GM13977 (cell line): ENCODE results near the gene ZFHX3.

Experiments
- DNase-seq: peaks from one replicate; pipeline ENCODE4 v3.0.0; 2012; ENCODE audit warnings: low spot score
- in situ Hi-C: fragments of 300-500 bp; cut with MboI; formaldehyde crosslinking; loops from one replicate; pipeline ENCODE4 v1.12.0; 2022; ENCODE audit warnings: low sequenced_read_pairs, low pct_unique_long_range_greater_than_20kb, mixed read lengths, inconsistent platforms; ENCODE audit not compliant: unreplicated experiment
- TF ChIP-seq, protein P1 (sequence below): IDR thresholded peaks from 2 replicates; pipeline ENCODE4 v1.5.1; 2012; ENCODE audit warnings: mild to moderate bottlenecking, control low read depth; ENCODE audit not compliant: insufficient read depth; ENCODE audit errors: extremely low read depth, missing control alignments

Gene ZFHX3

DNA sequence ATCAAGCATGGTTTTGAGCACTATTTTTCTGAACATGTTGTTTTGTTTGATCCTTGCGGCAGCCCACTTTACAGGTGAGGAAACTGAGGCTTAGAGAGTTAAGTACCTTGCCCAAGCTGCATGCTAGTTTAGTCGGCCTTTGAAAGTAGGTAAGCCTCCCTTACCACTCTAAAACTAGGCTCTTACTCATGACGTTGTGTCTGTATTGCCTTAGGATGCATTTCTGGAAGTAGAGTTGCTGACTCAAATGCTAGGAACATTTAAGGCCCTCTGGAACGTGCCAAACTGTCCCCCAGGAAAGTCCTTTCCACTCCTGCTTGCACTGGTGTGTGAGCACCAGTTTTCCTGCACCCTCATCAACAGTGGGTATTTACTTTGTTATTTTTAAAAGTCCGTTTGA, 76.6 kb downstream of the ZFHX3 start:
- no peak for DNase-seq
- TF ChIP-seq, protein P1, sequence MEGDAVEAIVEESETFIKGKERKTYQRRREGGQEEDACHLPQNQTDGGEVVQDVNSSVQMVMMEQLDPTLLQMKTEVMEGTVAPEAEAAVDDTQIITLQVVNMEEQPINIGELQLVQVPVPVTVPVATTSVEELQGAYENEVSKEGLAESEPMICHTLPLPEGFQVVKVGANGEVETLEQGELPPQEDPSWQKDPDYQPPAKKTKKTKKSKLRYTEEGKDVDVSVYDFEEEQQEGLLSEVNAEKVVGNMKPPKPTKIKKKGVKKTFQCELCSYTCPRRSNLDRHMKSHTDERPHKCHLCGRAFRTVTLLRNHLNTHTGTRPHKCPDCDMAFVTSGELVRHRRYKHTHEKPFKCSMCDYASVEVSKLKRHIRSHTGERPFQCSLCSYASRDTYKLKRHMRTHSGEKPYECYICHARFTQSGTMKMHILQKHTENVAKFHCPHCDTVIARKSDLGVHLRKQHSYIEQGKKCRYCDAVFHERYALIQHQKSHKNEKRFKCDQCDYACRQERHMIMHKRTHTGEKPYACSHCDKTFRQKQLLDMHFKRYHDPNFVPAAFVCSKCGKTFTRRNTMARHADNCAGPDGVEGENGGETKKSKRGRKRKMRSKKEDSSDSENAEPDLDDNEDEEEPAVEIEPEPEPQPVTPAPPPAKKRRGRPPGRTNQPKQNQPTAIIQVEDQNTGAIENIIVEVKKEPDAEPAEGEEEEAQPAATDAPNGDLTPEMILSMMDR, result no peak
- in situ Hi-C loops, result no loop called here

DNA sequence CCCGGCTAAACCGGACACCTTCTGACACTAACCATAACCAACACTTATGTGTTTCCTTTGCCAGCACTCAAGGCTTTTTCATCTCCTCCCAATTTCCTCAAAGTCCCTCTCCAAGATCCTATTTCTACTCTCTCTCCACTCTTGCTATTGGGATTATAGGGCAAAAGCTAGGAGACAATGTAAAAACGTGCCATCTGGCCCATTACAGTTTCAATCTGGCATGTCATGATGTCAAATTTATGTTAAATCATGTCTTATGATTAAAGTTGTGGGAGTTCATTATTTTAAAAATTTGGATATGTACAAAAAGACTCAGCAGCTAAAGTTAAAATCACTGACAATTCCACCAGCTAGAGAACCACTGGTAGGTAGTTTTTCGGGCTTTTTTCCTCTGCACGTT, 77.3 kb downstream of the ZFHX3 start:
- TF ChIP-seq, protein P1, result no peak
- DNase-seq, result no peak
- in situ Hi-C loops, result no loop called here

DNA sequence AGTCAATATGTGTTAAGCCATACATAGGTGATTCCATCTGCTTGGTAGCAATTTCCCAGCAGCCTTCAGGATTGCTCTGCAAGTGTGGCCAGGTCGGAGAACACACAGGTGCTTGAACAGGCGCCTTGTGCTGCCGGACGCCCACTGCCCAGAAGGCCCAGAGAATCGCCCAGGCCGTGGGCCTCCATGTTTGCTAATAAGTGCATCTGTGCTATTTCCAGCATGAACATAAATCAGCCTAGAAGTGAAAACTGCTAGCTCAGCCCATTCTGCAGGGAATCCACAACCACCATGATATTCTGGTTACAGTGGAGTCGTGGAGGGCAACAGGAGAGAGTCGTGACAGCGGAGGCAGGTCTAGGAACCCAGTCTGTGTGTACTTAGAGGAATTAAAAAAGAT, 78.1 kb downstream of the ZFHX3 start:
- no peak for DNase-seq
- in situ Hi-C loops, result no loop called here

DNA sequence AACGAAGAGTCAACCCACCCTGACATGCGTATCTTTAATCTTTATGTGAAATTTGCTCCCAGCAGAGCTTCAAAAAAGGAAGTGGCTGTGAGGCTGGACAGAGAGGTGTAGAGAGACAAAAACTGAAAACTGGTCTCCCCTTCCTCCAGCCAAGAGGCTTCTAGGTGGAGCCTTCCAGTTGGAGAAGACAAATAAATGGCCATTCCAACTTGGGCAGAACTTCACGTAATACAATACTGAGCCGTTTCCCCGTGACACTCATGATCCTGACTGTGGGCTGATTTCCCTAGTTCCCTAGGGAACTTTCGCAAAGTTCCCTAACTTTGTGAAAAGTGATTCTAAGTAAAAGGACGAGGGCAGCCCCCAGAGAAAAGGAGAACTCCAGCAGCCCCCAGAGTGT, 78.8 kb downstream of the ZFHX3 start:
- in situ Hi-C loops, result no loop called here
- TF ChIP-seq, protein P1, result no peak
- no peak for DNase-seq

More for the DNA sequence above, 78.1 kb downstream of the ZFHX3 start:
- TF ChIP-seq, protein P1, result no peak

DNA sequence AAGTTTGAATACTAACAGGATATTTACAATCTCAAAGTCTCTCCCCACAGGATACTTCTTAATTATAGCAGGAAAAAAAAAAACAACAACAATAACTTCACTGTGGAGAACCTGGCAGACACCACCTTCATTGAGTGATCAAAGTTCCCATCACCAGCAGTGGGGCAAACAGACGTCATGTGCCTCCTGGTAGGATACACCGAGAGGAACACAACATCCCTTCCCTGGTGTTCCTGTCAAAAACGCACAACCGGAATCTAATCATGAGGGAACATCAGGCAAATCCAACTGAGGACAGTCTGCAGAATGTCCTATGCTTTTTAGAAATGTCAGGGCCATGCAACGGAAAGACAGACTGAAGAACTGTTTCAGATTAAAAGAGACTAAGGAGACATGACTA, 80.0 kb downstream of the ZFHX3 start:
- TF ChIP-seq, protein P1, result no peak
- DNase-seq, result no peak
- in situ Hi-C loops, result no loop called here

DNA sequence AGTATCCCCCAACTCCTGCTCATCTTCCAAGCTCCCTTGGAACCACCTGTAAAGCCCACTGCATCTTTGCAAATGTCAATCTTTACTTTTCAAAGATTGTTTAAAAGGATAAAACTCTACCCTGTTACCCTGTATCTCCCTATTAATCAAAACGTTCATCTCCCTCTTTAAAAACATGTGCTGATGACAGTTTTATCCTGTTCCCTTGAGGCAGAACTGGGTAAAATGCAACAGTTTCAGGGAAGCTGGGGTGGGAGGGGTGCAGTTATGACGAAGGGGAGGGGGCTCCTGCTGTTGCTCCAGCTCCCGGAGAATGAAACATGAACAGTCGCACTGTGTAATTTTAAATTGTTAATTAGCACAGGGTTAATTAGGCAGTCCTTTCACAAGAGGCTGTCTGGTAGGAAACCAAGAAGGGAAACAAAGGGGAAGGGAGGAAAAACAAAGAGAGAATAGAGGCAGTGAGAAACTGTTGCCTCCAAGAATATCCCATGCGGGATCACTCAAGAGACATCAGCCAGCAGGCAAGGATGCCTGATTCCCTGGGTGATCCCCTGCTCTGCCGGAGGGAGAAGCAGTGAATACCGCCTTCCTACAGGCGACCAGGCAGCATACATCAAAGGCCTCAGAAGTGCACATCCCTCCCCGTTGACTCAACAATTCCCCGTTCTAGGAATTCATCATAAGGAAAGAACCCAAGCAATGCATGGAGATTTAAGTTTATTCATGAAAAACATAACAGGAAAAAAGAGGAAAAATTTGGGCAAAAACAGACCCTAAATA, 84.2 kb downstream of the ZFHX3 start:
- no peak for DNase-seq
- in situ Hi-C loops, result no loop called here
- TF ChIP-seq, protein P1, result no peak
